Colonic mucosa (tissue), 4 donors: ENCODE results near the gene PCDHGB5. TPM values are rescaled to one million over a fixed set of nuclear protein-coding genes. Genes with fewer than 3 reads are reported as not detected.

ENCODE experiments used
- DNase-seq: peaks from one replicate; pipeline ENCODE4 v3.0.0-alpha.2; 2020
- H3K27ac ChIP-seq: fragments of 200-600 bp; one replicate; pipeline ENCODE4 v1.8.0; 2021
- H3K27me3 ChIP-seq: fragments of 200-600 bp; one replicate; pipeline ENCODE4 v1.8.0; 2021
- H3K36me3 ChIP-seq: fragments of 200-600 bp; one replicate; pipeline ENCODE4 v1.8.0; 2021
- H3K4me1 ChIP-seq: fragments of 200-600 bp; one replicate; pipeline ENCODE4 v1.8.0; 2021; ENCODE audit warnings: mild to moderate bottlenecking
- H3K4me3 ChIP-seq: fragments of 200-600 bp; one replicate; pipeline ENCODE4 v1.8.0; 2021
- H3K9ac ChIP-seq, 2 donors: one replicate each; pipeline ENCODE4 v1.7.0; 2013; ENCODE audit warnings: control low read depth in 2 of 2, low read depth in 2 of 2, low read length in 2 of 2
- H3K9me3 ChIP-seq: fragments of 200-600 bp; one replicate; pipeline ENCODE4 v1.8.0; 2021
- intact Hi-C: fragments of 100-400 bp; cut with DNase I; formaldehyde crosslinking; loops from one replicate; pipeline ENCODE4 v1.14.1; 2022
- total RNA-seq, 2 donors: library from RNA; stranded (reverse); fragmentation: NEBNext Ultra II Directional in 1 of 2; extraction: Animal tissue kit (Norgen Biotek cat#: 25700) in 1 of 2; gene quantifications; one replicate each; pipeline ENCODE4 v1.2.1, GENCODE V29; 2021
- TF ChIP-seq, protein P1 (sequence below): fragments of 200-600 bp; IDR thresholded peaks from one replicate; pipeline ENCODE4 v1.8.0; 2022; ENCODE audit warnings: antibody characterized with exemption, mild to moderate bottlenecking
- donor health status: healthy.
- donor health status: DM: no; HTN: no; CAD: no.
- donor health status: DM: no; HTN: no; CAD: no.

PCDHGB5 gene
- total RNA-seq, 2 donors from 2014 or later, result 2.1 to 3.1 TPM

DNA sequence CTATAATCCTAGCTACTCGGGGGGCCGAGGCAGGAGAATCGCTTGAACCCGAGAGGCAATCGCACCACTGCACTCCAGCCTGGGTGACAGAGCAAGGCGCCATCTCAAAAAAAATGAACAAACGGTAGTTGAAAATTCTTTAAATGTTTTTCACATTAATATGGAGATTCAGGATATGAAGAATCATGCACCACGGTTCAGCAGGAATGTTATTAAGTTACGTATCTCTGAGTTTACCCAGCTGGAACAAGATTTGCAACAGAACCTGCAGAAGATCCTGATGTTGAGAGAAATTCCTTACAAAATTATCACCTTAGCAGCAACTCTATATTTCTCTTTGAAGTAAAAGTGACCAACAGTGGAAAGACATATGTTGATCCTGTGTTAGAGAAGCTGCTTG lies 42.6 kb downstream of the PCDHGB5 start:
- TF ChIP-seq, protein P1, sequence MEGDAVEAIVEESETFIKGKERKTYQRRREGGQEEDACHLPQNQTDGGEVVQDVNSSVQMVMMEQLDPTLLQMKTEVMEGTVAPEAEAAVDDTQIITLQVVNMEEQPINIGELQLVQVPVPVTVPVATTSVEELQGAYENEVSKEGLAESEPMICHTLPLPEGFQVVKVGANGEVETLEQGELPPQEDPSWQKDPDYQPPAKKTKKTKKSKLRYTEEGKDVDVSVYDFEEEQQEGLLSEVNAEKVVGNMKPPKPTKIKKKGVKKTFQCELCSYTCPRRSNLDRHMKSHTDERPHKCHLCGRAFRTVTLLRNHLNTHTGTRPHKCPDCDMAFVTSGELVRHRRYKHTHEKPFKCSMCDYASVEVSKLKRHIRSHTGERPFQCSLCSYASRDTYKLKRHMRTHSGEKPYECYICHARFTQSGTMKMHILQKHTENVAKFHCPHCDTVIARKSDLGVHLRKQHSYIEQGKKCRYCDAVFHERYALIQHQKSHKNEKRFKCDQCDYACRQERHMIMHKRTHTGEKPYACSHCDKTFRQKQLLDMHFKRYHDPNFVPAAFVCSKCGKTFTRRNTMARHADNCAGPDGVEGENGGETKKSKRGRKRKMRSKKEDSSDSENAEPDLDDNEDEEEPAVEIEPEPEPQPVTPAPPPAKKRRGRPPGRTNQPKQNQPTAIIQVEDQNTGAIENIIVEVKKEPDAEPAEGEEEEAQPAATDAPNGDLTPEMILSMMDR, result no peak
- no peaks in the 10 kb centered on the region for H3K36me3 ChIP-seq
- H3K9ac ChIP-seq, result no peak overlapping the region
- no peak overlapping the region for H3K4me3 ChIP-seq
- no peak for DNase-seq
- no peak overlapping the region for H3K27ac ChIP-seq
- intact Hi-C loops, result no loop called here
- no peaks in the 10 kb centered on the region for H3K9me3 ChIP-seq
- no peaks in the 10 kb centered on the region for H3K4me1 ChIP-seq
- H3K27me3 ChIP-seq, result no peaks in the 10 kb centered on the region

DNA sequence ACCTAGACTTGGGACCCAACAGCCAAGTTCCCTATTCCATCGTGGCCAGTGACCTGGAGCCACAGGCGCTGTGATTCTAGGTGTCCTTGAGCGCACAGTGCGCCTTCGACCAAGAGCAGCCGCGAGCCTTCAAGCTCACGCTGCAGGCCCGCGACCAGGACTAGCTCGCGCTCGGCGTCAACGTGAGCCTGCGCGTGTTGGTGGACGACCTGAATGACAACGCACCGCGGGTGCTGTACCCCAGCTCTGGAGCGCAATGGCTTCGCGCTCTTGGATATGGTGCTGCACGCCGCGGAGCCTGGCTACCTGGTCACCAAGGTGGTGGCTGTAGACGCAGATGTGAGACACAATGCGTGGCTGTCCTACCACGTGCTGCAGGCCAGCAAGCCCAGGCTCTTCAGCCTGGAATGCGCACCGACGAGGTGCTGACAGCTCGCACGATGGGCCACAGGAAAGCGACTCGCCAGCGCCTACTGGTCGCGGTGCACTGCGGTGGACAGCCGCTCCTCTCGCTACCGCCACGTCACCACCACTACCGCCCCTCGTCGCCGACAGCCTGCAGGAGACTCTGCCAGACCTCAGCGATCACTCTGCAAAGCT lies 43.9 kb downstream of the PCDHGB5 start:
- Histone ChIP-seq H3K9me3 (no peaks in the 10 kb centered on the region), H3K27me3 (no peaks in the 10 kb centered on the region), H3K27ac (no peak overlapping the region), H3K4me1 (no peaks in the 10 kb centered on the region), H3K9ac (no peak overlapping the region), H3K36me3 (no peaks in the 10 kb centered on the region), H3K4me3 (no peak overlapping the region)
- TF ChIP-seq, protein P1, result no peak
- intact Hi-C loops, result no loop called here
- DNase-seq, result no peak

Other genes with a start within 250 kb of the PCDHGB5 start
- under 1 TPM; 0.11 to 0.15 TPM for gene PCDHB6, start 247.9 kb upstream of the PCDHGB5 start, total RNA-seq
- gene PCDHB7, start 225.3 kb upstream of the PCDHGB5 start, total RNA-seq, result under 1 TPM; 0.15 to 0.40 TPM
- gene PCDHB8, start 220.2 kb upstream of the PCDHGB5 start, total RNA-seq, result under 1 TPM; 0.25 to 0.40 TPM
- gene PCDHB16, start 215.6 kb upstream of the PCDHGB5 start, total RNA-seq, result under 1 TPM; 0.17 to 0.53 TPM
- gene PCDHB9, start 210.8 kb upstream of the PCDHGB5 start, total RNA-seq, result under 1 TPM; 0.47 to 0.53 TPM
- 1 to 10 TPM in 1 of 2 donors, under 1 TPM in 1; 0.17 to 1.1 TPM for gene PCDHB10, start 205.6 kb upstream of the PCDHGB5 start, total RNA-seq
- 1 to 10 TPM in 1 of 2 donors, under 1 TPM in 1; 0.59 to 2.2 TPM for gene PCDHB11, start 198.3 kb upstream of the PCDHGB5 start, total RNA-seq
- under 1 TPM; 0.40 to 0.56 TPM for gene PCDHB12, start 189.2 kb upstream of the PCDHGB5 start, total RNA-seq
- 1 to 10 TPM in 1 of 2 donors, under 1 TPM in 1; 0.40 to 1.3 TPM for gene PCDHB13, start 184.0 kb upstream of the PCDHGB5 start, total RNA-seq
- gene PCDHB14, start 174.6 kb upstream of the PCDHGB5 start, total RNA-seq, result 1 to 10 TPM in 1 of 2 donors, under 1 TPM in 1; 0.62 to 1.8 TPM
- 1 to 10 TPM in 1 of 2 donors, under 1 TPM in 1; 0.27 to 1.8 TPM for gene PCDHB15, start 152.6 kb upstream of the PCDHGB5 start, total RNA-seq
- 1 to 10 TPM in 1 of 2 donors, under 1 TPM in 1; 0.21 to 1.1 TPM for gene SLC25A2, start 93.9 kb upstream of the PCDHGB5 start, total RNA-seq
- 10 to 100 TPM; 49.3 to 70.2 TPM for gene TAF7, start 77.2 kb upstream of the PCDHGB5 start, total RNA-seq
- gene PCDHGA1, start 67.4 kb upstream of the PCDHGB5 start, total RNA-seq, result under 1 TPM; 0.10 to 0.37 TPM
- gene PCDHGA2, start 59.2 kb upstream of the PCDHGB5 start, total RNA-seq, result under 1 TPM; 0.22 to 0.50 TPM
- gene PCDHGA3, start 54.1 kb upstream of the PCDHGB5 start, total RNA-seq, result under 1 TPM; 0.10 to 0.21 TPM
- 1 to 10 TPM in 1 of 2 donors, under 1 TPM in 1; 0.15 to 1.7 TPM for gene PCDHGB1, start 47.8 kb upstream of the PCDHGB5 start, total RNA-seq
- 1 to 10 TPM in 1 of 2 donors, under 1 TPM in 1; 0.20 to 1.4 TPM for gene PCDHGA4, start 42.9 kb upstream of the PCDHGB5 start, total RNA-seq
- 1 to 10 TPM in 1 of 2 donors, under 1 TPM in 1; 0.47 to 1.8 TPM for gene PCDHGB2, start 38.0 kb upstream of the PCDHGB5 start, total RNA-seq
- gene PCDHGA5, start 33.8 kb upstream of the PCDHGB5 start, total RNA-seq, result 1 to 10 TPM in 1 of 2 donors, under 1 TPM in 1; 0.52 to 1.1 TPM
- 1 to 10 TPM in 1 of 2 donors, under 1 TPM in 1; 0.57 to 1.1 TPM for gene PCDHGB3, start 27.7 kb upstream of the PCDHGB5 start, total RNA-seq
- 1 to 10 TPM in 1 of 2 donors, under 1 TPM in 1; 0.82 to 1.5 TPM for gene PCDHGA6, start 24.1 kb upstream of the PCDHGB5 start, total RNA-seq
- gene PCDHGA7, start 15.2 kb upstream of the PCDHGB5 start, total RNA-seq, result 1 to 10 TPM in 1 of 2 donors, under 1 TPM in 1; 0.59 to 1.0 TPM
- gene PCDHGB4, start 10.2 kb upstream of the PCDHGB5 start, total RNA-seq, result under 1 TPM; 0.69 to 0.96 TPM
- under 1 TPM; 0.17 to 0.48 TPM for gene PCDHGA8, start 5.3 kb upstream of the PCDHGB5 start, total RNA-seq
- 1 to 10 TPM; 1.1 to 2.2 TPM for gene PCDHGA9, start 4.8 kb downstream of the PCDHGB5 start, total RNA-seq
- gene PCDHGB6, start 10.1 kb downstream of the PCDHGB5 start, total RNA-seq, result 1 to 10 TPM; 1.0 to 1.8 TPM
- 1 to 10 TPM; 2.7 to 4.7 TPM for gene PCDHGA10, start 15.0 kb downstream of the PCDHGB5 start, total RNA-seq
- 1 to 10 TPM; 2.5 to 3.3 TPM for gene PCDHGB7, start 19.7 kb downstream of the PCDHGB5 start, total RNA-seq
- 1 to 10 TPM; 1.3 to 1.6 TPM for gene PCDHGA11, start 23.1 kb downstream of the PCDHGB5 start, total RNA-seq
- 1 to 10 TPM; 1.0 to 1.5 TPM for gene PCDHGA12, start 32.6 kb downstream of the PCDHGB5 start, total RNA-seq
- 10 to 100 TPM; 13.1 to 22.2 TPM for gene PCDHGC3, start 78.0 kb downstream of the PCDHGB5 start, total RNA-seq
- gene PCDHGC4, start 87.1 kb downstream of the PCDHGB5 start, total RNA-seq, result under 1 TPM; 0.35 to 0.64 TPM
- under 1 TPM; 0.32 to 0.64 TPM for gene PCDHGC5, start 91.1 kb downstream of the PCDHGB5 start, total RNA-seq
- gene DIAPH1, start 221.1 kb downstream of the PCDHGB5 start, total RNA-seq, result 100 to 1,000 TPM; 113 to 143 TPM
- gene HDAC3, start 238.9 kb downstream of the PCDHGB5 start, total RNA-seq, result 10 to 100 TPM; 36.6 to 44.0 TPM
- gene RELL2, start 239.1 kb downstream of the PCDHGB5 start, total RNA-seq, result 1 to 10 TPM; 2.1 to 6.7 TPM